HG02623 (cell line): Measurements from ENCODE around the gene ZNF322.
"Not testable (repeated sequence)": the region's sequence is repeated elsewhere in the genome, so short reads cannot be mapped to it uniquely, and the experiment has no call there.

Experiments
- ATAC-seq: cut with Tn5 transposase; IDR thresholded peaks from one replicate; pipeline ENCODE4 v1.9.1; 2021; ENCODE audit warnings: moderate library complexity; ENCODE audit not compliant: unreplicated experiment

The ZNF322 gene, protein sequence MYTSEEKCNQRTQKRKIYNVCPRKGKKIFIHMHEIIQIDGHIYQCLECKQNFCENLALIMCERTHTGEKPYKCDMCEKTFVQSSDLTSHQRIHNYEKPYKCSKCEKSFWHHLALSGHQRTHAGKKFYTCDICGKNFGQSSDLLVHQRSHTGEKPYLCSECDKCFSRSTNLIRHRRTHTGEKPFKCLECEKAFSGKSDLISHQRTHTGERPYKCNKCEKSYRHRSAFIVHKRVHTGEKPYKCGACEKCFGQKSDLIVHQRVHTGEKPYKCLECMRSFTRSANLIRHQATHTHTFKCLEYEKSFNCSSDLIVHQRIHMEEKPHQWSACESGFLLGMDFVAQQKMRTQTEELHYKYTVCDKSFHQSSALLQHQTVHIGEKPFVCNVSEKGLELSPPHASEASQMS

GRCh38 chr6:26659042-26659999 lies at the start of gene ZNF322:
TSS of gene ZNF322 (minus strand) at chr6:26659746. CDS start at chr6:26638553, 21,193 bp downstream.
- peak; percentile 99 for ATAC-seq

GRCh38 chr6:26705780-26706179 lies 46.2 kb upstream of the ZNF322 start:
- not testable (repeated sequence) for ATAC-seq

DNA sequence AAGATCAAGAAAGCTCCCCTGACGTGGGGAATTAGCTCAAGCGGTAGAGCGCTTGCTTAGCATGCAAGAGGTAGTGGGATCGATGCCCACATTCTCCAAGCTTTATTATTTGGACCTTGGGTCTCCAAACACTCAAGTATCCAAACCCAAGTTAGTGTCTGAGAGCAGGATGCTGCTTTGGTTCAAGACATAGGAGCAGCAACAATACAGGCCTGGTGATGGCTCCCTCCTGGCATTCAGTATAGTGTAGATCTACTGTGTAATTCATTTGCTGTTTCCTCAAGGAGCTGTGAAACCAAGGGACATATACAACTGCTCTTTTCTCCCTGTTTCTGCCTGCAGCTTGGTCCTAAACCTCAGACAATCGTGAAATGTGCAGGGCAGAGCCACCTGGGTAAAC lies 45.8 kb upstream of the ZNF322 start:
- not testable (repeated sequence) for ATAC-seq

DNA sequence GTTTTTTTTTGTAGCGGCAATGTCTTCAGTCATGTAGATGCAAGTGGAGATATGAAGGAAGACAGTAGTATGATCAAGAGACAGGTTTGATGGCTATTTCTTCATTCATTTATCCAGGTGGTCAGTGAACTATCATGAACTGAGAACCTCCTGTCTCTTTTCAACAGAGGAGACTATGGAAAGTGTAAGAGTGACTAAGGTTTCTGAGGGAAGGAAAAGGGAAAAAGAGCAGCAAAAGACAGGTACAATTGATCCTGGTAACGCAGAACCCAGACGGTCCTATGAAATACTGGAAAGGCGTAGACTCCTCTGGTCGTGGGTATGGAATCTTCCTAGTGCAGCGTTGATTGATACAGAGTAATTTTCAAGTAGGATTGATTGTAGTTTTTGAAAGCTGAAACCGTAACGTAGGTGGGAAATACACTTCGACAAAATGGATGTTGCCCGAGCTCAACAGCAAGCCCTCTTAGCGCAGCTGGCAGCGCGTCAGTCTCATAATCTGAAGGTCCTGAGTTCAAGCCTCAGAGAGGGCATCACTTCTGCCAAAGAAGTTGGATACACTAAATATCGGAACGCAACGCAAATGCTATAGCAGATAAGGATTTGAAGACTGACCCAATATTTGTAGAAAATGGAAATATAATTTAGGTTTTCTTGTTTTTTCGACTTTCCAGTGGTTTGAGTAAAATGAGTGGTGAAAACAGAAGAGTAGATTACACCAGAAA lies 41.6 kb upstream of the ZNF322 start:
- not testable (repeated sequence) for ATAC-seq

- ATAC-seq, result not testable (repeated sequence)
Observed at GRCh38 chr6:26697496-26697895, 38.0 kb upstream of the ZNF322 start.

DNA sequence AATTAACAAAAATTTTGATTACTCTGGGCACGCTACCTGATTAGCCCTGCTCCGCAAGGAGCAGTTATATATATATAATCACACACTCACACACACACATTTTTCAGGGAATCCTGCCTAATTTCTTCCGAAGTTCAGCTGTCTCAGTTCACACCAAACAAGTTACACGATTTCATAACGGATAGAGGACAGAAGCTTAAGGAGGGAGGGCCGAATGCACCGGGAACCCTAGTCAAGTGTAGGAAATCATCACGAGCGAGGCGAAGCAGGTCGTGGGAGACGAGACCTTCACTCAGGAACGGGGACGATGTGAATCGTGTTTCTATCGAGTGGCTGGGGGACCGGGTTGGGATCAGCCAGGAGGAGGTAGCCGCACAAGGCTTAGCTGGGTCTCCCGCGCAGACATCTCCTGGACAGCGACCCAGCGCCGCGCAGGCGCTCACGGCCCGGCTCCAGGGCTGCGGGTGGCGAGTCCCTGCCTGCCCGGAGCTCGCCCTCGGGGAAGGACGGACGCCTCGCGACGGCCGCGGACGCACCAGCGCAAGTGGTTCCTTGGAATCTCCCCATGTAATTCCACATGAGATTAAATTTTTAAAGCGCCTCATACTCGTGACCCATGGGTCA lies 29.9 kb upstream of the ZNF322 start:
- not testable (repeated sequence) for ATAC-seq

GRCh38 chr6:26682435-26683042 lies 23.0 kb upstream of the ZNF322 start:
- ATAC-seq, result not testable (repeated sequence)

DNA sequence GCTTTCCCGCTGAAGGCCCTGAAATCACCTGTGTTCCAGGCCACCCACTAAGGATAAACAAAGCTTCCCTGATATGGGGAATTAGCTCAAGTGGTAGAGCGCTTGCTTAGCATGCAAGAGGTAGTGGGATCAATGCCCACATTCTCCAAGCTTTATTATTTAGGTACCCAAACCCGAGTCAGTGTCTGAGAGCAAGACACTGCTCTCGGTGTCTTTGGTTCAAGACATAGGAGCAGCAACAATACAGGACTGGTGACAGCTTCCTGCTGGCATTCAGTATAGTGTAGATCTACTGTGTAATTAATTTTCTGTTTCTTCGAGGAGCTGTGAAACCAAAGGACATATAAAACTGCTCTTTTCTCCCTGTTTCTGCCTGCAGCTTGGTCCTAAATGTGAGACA lies 13.7 kb upstream of the ZNF322 start:
- ATAC-seq, result not testable (repeated sequence)

DNA sequence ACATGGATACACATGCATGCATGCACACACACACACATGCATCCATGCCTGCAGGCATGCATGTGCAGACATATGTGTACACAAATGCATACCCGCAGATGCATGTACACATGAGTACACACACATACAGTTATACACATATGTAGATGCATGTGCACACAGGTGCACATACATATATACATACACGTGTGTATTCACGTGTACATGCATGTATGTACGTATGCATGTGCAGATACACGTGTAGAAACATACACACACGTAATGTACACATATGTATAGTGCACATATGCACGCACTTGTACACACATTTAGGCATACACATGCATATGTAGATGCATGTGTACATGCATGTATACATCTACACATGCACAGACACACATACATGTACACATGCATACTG lies 11.0 kb upstream of the ZNF322 start:
- ATAC-seq, result not testable (repeated sequence)

DNA sequence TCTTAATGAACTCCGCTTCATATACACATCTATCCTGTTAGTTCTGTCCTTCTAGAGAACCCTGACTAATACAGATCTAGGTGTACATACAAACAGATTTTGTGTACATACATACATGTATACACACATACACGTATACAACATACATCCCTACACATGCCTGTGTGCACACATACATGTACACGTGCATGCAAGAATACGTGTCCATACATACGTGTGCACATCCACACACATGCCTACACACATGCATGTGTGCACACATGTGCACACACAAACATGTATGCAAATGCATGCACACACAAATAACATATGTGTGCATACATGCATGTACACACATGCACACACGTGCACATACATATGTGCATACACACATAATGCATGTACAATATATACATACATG lies 10.5 kb upstream of the ZNF322 start:
- ATAC-seq, result not testable (repeated sequence)

DNA sequence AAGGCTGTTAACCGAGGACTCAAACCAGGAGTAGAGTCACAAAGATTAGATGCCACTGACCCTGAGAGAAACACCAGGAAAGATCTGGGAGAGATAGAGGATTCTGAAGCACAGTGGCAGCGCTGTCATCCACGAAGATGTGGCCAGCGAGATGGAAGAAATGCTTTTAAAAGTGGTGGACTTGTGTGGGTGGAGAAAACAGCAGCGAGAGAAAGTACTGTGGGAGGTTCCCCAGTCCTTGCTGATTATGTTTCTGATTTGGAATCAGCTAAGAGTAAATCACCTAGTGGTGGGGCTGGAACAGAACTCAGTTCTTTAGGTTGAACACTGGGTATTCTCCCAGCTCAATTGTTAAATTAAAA lies 435 bp upstream of the ZNF322 start:
- ATAC-seq, result peak; percentile 13

DNA sequence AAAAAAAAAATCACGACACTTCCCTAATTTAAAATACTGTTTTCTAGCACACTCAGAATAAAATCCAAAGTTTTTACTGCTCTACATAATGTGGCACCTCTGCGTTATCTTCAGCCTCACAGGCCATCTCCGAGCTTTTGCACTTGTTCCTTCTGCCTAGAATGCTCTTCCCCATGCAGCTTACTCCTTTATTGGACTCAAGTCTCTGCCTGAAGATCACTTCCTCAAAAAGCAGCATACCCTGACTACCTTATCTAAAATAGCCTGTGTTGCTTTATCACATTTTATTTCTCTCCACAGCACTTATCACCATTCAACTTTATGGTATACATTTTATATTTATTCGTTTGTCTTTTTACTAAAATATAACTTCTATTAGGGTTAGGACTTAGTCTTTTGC lies 2.3 kb downstream of the ZNF322 start:
- ATAC-seq, result no peak

DNA sequence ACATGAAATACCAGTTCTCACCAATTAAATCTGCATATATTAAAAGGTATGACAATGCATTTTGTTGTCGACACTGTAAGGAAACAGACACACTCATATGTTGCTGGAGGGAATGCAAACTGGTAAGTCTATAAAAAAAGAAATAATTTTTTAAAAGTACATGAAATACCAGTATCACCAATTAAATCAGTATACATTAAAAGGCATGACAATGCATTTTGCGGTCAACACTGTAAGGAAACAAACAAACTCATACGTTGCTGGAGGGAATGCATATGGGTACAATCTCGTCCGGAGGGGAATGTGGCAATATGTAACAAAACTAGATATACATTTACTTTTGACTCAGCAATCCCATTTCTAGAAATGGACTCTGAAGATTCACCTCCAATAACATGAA lies 6.5 kb downstream of the ZNF322 start:
- no peak for ATAC-seq

- ATAC-seq, result no peak
Observed at GRCh38 chr6:26651133-26651781, 8.3 kb downstream of the ZNF322 start.

GRCh38 chr6:26646074-26646473 lies 13.5 kb downstream of the ZNF322 start:
- ATAC-seq, result no peak

- no peak for ATAC-seq
Observed at GRCh38 chr6:26640806-26641205, 18.7 kb downstream of the ZNF322 start.

DNA sequence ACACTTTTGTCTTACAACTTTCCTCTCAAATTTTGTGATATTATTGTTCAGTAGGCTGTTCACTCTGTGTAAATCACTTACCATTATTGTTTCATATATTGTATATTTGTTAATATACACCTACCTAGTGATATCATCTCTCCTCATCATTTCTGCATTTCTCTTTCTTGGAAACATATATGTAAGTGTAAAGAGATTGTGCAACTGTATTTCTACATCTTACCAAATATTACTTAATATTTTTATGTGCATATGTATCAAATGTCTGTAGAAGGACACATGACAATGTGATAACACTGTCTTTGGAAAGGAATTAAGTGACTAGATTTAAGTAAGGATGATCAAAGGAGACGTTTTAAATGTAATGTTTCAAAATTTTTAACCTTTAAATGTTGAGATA lies 30.2 kb downstream of the ZNF322 start:
- no peak for ATAC-seq

DNA sequence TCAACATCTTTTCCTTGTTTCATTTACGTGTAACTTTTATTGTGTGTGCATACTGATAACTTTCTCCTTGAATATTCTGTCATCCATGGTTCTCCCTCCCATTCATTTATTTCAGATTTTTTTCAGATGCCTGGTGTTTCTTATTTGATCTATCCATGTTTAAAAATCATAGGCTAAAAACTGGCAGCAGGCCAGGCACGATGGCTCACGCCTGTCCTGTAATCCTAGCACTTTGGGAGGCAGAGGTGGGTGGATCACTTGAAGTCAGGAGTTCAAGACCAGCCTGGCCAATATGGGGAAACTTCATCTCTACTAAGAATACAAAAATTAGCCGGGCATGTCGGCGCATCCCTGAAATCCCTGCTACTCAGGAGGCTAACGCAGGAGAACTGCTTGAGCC lies 31.7 kb downstream of the ZNF322 start:
- ATAC-seq, result no peak

DNA sequence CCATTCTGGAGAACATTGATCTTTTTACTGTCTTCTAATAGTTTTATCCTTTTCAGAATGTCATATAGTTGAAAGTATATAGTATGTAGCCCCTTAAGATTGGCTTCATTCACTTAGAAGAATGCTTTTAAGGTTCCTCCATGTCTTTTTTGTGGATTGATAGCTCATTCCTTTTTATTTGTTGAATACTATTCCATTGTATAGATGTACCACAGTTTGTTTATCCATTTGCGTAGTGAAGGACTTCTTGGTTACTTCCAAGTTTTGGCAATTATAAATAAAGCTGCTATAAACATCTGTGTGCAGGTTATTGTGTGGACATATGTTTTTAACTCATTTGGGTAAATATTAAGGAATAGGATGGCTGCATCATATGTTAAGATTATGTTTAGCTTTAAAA lies 35.0 kb downstream of the ZNF322 start:
- no peak for ATAC-seq
